NCI-H2029 treated with DMSO at 0.1 percent for 48 hours (cell line): ENCODE data around the gene GNA12.

Experiments used
- DNase-seq: peaks from one replicate; lab custom pipeline; 2025; lab: John Stamatoyannopoulos, UW

The GNA12 gene

GRCh38 chr7:2802504-2803341 lies 41.4 kb downstream of the GNA12 start:
- peak; percentile 73 for DNase-seq

DNA sequence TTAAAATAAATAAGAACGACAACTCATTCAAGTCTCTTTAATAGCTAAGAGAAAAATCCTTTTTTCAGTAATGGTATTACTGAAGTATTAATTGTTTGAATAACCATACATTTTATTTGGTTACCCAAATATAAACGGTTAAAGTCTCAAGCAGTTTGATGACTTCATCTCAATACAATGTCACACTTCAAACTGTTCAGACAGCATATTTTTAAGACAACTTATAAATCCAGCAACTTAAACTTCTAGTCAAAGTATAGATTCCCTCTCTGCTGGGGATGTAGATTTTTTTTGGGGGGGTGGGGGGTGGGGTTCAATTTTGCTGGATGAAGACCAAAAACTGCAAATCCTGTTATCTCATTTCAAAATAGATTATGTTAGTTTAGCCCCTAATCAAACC lies 42.0 kb downstream of the GNA12 start:
- no peak for DNase-seq

- no peak for DNase-seq
Observed at GRCh38 chr7:2800931-2801688, 43.0 kb downstream of the GNA12 start.

DNA sequence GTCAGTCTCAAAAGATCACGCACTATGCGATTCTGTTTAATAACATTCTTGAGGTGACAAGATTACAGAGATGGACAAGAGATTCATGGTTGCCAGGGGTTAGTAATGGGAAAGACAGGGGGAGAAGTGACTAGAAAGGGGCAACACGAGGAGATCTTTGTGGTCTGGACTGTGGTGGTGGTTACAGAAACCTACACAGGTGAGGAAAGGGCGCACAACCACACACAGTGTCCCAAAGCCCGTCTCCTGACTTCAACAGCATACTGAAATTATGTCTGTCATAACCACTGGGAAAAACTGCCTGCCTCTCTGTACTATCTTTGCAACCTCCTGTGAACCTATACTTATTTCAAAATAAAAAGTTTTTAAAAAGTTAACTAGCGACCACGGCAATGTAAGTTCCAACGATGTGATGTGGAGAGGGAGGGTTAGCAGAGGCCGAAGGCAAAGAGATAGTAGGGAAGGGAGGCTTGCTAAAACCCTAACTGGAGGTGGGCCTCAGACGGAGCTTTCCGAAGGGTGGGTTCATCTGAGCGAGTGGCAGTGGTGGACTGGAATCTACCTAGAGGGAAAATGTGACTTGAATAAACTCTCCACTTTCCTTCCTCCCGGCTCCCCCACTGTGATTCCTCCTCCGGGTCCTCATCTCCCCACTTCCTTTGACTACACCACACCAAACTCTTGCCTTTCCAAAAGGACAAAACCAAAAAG lies 43.7 kb downstream of the GNA12 start:
- no peak for DNase-seq

DNA sequence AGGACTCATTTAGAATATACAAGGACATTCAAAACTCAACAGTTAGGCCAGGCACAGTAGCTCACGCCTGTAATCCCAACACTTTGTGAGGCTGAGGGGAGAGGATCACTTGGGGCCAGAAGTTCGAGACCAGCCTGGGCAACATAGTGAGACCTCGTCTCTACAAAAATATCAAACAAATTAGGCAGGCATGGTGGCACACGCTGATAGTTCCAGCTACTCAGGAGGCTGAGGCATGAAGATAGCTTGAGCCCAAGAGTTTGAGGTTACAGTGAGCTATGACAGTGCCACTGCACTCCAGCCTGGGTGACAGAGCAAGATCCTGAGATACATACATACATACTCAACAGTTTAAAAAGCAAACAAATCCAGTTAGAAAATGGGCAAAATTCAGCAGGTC lies 44.9 kb downstream of the GNA12 start:
- DNase-seq: no peak

- no peak for DNase-seq
Observed at GRCh38 chr7:2798669-2799068, 45.4 kb downstream of the GNA12 start.

DNA sequence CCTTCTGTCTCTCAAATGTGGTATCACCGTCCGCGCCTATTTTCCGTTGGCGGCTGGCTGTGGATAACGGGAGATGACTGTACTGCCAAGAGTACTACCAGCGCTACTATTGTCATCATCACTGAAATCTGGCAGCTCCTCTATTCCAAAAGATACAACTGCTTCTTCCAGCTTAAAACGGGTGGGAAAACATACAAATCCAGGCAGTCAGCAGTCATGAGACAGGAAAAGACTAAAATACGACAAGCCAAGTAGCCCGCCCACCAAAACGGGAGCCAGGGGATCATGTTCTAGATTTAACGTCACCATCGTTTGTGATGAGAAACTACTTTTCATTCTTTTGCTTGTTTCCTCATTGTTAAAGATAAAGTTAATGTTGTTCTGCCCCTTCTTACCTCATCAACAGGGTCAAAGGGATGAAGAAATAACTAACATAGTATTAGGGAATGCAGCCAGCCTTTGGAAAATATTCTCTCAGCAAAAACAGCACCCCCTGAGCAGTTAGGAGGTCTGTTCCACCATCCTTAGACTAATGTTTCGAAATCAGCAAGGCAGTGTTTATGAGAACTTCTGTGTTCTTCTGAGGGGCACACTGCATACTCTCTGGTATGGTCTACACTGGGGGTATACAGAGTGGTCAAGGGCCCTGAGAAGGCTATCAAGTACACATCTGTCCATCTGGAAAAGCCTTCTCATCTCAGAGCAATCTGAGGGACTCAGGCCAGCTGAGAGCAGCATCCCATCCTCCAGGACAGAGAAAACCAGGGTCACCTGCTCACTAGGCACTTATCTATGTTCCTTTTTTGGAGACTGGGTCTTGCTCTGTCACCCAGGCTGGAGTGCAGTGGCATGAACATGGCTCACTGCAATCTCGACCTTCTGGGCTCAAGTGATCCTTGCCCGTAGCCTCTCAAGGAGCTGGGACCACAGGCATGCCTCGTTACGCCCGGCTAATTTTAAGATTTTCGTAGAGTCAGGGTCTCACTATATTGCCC lies 47.5 kb downstream of the GNA12 start:
- DNase-seq: no peak

DNA sequence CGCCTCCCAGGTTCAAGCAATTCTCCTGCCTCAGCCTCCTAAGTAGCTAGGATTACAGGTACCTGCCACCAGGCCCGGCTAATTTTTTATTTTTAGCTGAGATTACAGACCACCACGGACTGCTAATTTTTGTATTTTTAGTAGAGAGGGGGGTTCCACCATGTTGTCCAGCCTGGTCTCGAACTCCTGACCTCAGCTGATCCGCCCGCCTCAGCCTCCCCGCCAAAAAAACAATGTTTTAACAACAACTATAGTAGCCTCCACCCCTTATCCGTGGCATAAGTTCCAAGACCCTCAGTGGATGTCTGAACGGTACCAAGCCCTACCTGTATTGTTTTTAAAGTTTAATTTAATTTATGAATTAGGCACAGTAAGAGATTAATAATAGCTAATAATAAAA lies 48.2 kb downstream of the GNA12 start:
- DNase-seq: no peak

GRCh38 chr7:2794836-2795636 lies 49.1 kb downstream of the GNA12 start:
- no peak for DNase-seq

- no peak for DNase-seq
Observed at GRCh38 chr7:2792856-2793487, 51.1 kb downstream of the GNA12 start.

- DNase-seq: no peak
Observed at GRCh38 chr7:2792235-2792634, 51.9 kb downstream of the GNA12 start.

DNA sequence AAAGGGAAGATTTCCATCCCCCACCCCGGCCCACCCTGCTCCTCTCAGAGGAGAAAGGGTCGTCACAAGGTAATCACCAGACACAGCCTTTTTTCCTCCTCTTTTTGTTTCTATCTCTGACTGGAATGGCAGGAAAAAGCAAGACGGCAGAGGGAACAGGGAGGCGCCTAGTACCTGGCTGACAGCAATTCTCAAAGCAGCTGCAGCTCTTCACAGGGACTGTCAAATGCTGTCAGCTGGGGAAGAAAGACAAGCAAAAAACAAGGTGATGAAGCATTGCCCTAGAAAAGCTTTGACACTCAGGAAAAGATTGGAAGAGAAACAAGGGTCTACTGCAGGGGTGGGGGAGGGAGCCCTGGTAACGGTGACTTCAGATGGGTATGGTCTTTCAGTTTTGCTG lies 52.7 kb downstream of the GNA12 start:
- DNase-seq: no peak

DNA sequence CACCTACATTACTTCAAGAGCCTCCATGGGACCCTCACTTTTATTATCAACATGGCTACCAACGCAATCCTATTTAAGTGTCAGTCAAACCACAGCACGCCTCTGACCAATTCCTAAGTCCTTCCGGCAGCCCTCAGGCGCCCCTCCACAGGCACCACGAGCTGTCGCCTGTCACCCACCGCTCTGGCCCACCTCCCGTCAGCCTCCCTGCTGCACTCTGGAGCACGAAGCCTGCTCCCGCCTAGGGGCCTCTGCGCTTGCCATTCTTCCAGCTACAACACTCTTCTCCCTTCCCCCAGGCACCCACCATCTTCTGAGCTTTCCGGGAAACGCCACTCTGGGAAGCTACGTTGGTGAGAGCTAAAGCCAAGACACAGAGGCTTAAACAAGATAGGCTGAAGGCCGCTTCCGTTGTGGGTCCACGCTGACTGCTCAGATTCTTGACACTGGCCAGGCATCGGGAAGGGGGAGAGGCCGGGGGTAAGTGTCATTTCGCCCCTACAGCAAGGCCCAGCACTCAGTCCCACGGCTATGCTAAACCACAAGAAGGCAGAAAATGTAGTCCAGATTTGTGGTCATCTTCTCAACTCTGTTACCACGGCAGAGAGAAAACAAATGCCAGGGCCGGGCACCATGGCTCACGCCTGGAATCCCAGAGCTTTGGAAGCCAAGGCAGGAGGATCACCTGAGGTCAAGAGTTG lies 56.7 kb downstream of the GNA12 start:
- DNase-seq: no peak

GRCh38 chr7:2786607-2787116 lies 57.4 kb downstream of the GNA12 start:
- DNase-seq: no peak

DNA sequence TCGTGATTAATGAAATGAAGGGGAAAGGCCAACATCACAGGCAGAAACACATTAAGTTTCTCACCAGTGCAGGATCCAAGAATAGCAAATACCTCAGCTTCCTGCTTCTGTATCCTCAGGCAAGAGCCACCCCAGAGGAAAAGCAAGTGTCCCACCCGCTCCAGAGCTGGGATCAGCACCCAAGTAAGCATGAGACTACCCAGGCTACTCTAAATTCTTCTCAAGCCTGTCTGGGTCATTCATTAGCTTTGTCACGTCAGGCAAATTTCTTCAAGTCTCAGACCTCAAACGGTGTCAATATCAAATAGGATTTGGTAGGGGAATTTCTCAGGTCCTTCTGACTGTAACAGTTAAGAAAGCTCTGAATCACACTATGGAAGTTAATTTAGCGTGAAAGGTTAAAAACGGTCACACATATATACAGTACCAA lies 59.0 kb downstream of the GNA12 start:
- no peak for DNase-seq

GRCh38 chr7:2782565-2782964 lies 61.5 kb downstream of the GNA12 start:
- DNase-seq: no peak

DNA sequence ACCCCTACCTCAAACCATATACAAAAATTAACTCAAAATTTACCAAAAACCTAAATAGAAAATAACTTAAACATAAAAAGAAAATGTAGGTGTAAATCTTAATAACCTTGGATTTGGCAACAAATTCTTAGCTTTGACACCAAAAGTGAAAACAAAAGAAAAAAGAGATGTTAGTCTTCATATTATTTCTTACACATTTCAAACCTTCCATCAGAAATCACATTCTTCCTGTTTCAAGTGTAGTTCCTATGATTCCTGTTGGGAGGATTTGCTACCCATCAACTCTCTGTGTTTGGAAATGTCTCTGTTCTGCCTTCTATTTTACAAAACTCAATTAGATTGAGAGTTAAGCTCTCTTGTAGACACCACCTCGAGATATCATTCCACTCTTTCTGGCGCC lies 62.0 kb downstream of the GNA12 start:
- DNase-seq: no peak

- DNase-seq: no peak
Observed at GRCh38 chr7:2781636-2782035, 62.5 kb downstream of the GNA12 start.

DNA sequence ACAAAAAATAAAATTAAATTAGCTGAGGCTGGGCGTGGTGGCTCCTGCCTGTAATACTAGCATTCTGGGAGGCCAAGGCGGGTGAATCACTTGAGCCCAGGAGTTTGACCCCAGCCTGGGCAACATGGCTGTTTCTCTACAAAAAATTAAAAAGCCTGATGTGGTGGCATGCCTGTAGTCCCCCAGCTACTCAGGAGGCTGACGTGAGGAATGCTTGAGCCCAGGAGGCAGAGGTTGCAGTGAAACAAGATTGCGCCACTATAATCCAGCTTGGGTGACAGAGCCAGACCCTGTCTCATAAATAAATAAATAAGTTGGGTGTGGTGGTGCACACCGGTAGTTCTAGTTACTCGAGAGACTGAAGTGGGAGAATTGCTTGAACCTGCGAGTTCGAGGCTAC lies 65.1 kb downstream of the GNA12 start:
- no peak for DNase-seq
